Body of pancreas (tissue), 4 donors: ENCODE measurements around the gene CPT2. TPM values are rescaled to one million over a fixed set of nuclear protein-coding genes. Genes with fewer than 3 reads are reported as not detected.
A peak's percentile ranks its signal among the peaks of the same experiment; 100 is the strongest.

Source experiments
- ATAC-seq: fragments of 150-250 bp; one replicate; pipeline ENCODE4 v1.9.1; 2016
- DNase-seq, 4 donors: peaks; one replicate each; pipeline ENCODE4 v3.0.0-alpha.2; 2019
- H3K27ac ChIP-seq, 4 donors: fragments of 200-600 bp; sonication (generic); 1 replicate in 3 of 4; 2 replicates in 1 of 4; pipeline versions ENCODE4 v1.5.1 to v1.6.1; 2016 to 2019; ENCODE audit warnings: mild to moderate bottlenecking in 1 of 4, mixed read lengths in 1 of 4, moderate library complexity in 1 of 4
- H3K27me3 ChIP-seq, 2 donors: fragments of 200-600 bp; sonication (generic); one replicate each; pipeline ENCODE4 v1.6.0; 2016; ENCODE audit warnings: mild to moderate bottlenecking in 1 of 2
- H3K36me3 ChIP-seq, 2 donors: fragments of 200-600 bp; sonication (generic); replicated peaks in 1 of 2; 2 replicates each; pipeline ENCODE4 v1.5.1; 2016; ENCODE audit warnings: low read depth in 2 of 2; ENCODE audit not compliant: insufficient read depth in 1 of 2
- H3K4me1 ChIP-seq: fragments of 200-600 bp; sonication (generic); one replicate; pipeline ENCODE4 v1.6.0; 2016
- H3K4me3 ChIP-seq, 2 donors: fragments of 200-600 bp; sonication (generic); 1 replicate in 1 of 2; 2 replicates in 1 of 2; pipeline ENCODE4 v1.5.1; 2016 to 2019
- H3K9me3 ChIP-seq, 3 donors: fragments of 200-600 bp; sonication (generic); 1 replicate in 2 of 3; 2 replicates in 1 of 3; pipeline ENCODE4 v1.5.1; 2016
- POLR2A ChIP-seq, 3 donors: fragments of 450-650 bp; IDR thresholded peaks; one replicate each; pipeline ENCODE4 v1.6.1; 2016; ENCODE audit warnings: antibody characterized with exemption in 3 of 3, mild to moderate bottlenecking in 2 of 3
- WGBS, 2 donors: methylation state at CpG; one replicate each; pipeline ENCODE4 v1.1.5; 2017; 5-methylcytosine and 5-hydroxymethylcytosine counted together
- intact Hi-C: fragments of 100-400 bp; cut with DNase I; formaldehyde crosslinking; loops from one replicate; pipeline ENCODE4 v1.15.1; 2023
- total RNA-seq, 2 donors: library from RNA; depleted of rRNA; stranded (reverse); fragments of >200 nt; gene quantifications; one replicate each; pipeline ENCODE4 v1.1.0, GENCODE V29; 2016
- TF ChIP-seq, protein P1 (sequence below), 7 experiments: fragments of 450-650 bp in 4 of 7; fragments of 200-600 bp in 3 of 7; sonication (generic) in 3 of 7; IDR thresholded peaks; one replicate each; pipeline ENCODE4 v1.5.1; 2016 to 2019; ENCODE audit warnings: antibody characterized with exemption in 7 of 7

CPT2 gene
- total RNA-seq, 2 donors from 2014 or later = 14.5 to 15.6 TPM

DNA sequence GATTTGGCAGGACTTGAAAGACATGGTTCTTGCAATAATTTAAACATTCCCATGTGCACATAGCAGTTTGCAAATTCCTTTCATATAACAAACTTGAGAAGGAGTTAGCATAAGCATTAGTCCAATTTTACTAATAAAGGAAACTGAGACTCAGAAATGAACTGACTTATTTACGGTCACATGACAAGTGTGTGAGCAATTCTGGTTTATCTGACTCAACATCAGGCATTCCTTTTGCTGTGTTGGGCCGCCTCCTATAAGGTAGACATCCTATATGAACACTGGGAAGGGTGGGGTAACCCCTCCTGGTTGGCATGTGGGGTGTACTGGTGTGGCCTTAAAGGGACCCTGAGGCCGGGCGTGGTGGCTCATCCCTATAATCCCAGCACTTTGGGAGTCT, 8.5 kb upstream of the CPT2 start:
- Histone ChIP-seq H3K27me3 (no peaks in the 10 kb centered on the region), H3K9me3 (no peaks in the 10 kb centered on the region), H3K4me3 (no peak overlapping the region), H3K36me3 (no peaks in the 10 kb centered on the region), H3K4me1 (peaks cover 8% of the 10 kb centered on the region), H3K27ac (no peak overlapping the region)
- TF ChIP-seq, protein P1, sequence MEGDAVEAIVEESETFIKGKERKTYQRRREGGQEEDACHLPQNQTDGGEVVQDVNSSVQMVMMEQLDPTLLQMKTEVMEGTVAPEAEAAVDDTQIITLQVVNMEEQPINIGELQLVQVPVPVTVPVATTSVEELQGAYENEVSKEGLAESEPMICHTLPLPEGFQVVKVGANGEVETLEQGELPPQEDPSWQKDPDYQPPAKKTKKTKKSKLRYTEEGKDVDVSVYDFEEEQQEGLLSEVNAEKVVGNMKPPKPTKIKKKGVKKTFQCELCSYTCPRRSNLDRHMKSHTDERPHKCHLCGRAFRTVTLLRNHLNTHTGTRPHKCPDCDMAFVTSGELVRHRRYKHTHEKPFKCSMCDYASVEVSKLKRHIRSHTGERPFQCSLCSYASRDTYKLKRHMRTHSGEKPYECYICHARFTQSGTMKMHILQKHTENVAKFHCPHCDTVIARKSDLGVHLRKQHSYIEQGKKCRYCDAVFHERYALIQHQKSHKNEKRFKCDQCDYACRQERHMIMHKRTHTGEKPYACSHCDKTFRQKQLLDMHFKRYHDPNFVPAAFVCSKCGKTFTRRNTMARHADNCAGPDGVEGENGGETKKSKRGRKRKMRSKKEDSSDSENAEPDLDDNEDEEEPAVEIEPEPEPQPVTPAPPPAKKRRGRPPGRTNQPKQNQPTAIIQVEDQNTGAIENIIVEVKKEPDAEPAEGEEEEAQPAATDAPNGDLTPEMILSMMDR (IDR thresholded peaks at IDR 0.05) = no peak
- TF ChIP-seq POLR2A (IDR thresholded peaks at IDR 0.05) = no peak
- intact Hi-C loops = loop anchor here (5.0 to 10.0 kb wide), 2 partner anchors 173 to 271 kb away; no protein-coding TSS in a partner anchor
- DNase-seq (no peak), ATAC-seq (no peak)
- 71 to 79% methylated on average over 4 of the region's 4 CpGs for WGBS, 2 donors

DNA sequence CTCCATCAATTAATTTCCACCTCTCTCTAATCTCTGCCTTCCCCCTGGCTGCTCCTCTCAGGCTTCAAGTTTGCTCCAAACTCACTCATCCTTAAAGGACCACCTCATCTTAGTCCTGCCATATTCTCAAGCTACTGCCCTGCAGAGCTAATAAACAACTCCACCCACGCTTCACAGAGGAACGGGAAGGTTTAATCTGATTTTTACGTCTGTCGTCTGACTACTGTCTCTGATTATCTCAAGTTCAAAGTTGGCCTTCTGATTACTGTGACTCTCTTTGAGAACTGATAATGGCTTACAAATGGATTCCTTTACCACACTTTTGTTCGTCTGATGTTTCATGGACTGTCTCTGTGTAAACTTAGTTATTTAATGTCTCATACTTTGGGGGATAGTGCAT, 7.6 kb upstream of the CPT2 start:
- Histone ChIP-seq H3K4me1 (peaks cover 9% of the 10 kb centered on the region), H3K27ac (no peak overlapping the region), H3K9me3 (no peaks in the 10 kb centered on the region), H3K4me3 (no peak overlapping the region), H3K36me3 (no peaks in the 10 kb centered on the region), H3K27me3 (no peaks in the 10 kb centered on the region)
- ATAC-seq (no peak), DNase-seq (no peak)
- TF ChIP-seq, protein P1 (IDR thresholded peaks at IDR 0.05) = no peak
- TF ChIP-seq POLR2A (IDR thresholded peaks at IDR 0.05) = no peak
- WGBS, 2 donors = 47 to 60% methylated on average over 5 of the region's 5 CpGs
- intact Hi-C loops = loop anchor here (5.0 to 10.0 kb wide), 2 partner anchors 174 to 272 kb away; no protein-coding TSS in a partner anchor

DNA sequence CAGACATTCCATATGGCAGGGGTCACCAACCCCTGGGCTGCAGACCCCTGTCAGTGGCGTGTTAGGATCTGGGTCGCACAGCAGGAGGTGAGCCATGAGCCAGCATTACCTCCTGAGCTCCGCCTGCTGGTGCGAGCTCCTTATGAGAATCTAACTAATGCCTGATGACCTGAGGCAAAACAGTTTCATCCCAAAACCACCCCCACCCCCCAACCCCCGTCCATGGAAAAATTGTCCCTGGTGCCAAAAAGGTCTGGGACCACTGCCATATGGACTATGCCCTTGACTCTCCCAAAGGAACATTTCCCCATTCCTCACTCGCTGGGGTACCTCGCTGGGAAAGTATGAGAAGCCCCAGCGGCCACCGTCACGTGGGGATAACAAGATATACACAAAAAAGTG, 6.4 kb upstream of the CPT2 start:
- ATAC-seq (peak; percentile 67), DNase-seq (peak; percentile 29 to 54 (median 42))
- TF ChIP-seq, protein P1 (IDR thresholded peaks at IDR 0.05) = peak in 3 of 7 experiments; percentile 18 to 23 (median 22)
- no peak for TF ChIP-seq POLR2A (IDR thresholded peaks at IDR 0.05)
- 51 to 71% methylated on average over 6 to 10 of the region's 10 CpGs for WGBS, 2 donors
- peaks cover 14% of the 10 kb centered on the region for H3K4me1 ChIP-seq
- no peak overlapping the region for H3K4me3 ChIP-seq
- H3K36me3 ChIP-seq = no peaks in the 10 kb centered on the region
- intact Hi-C loops = no loop called here
- no peaks in the 10 kb centered on the region for H3K9me3 ChIP-seq
- peak overlapping the region in 1 of 4 donors; percentile 29 for H3K27ac ChIP-seq
- no peaks in the 10 kb centered on the region for H3K27me3 ChIP-seq

DNA sequence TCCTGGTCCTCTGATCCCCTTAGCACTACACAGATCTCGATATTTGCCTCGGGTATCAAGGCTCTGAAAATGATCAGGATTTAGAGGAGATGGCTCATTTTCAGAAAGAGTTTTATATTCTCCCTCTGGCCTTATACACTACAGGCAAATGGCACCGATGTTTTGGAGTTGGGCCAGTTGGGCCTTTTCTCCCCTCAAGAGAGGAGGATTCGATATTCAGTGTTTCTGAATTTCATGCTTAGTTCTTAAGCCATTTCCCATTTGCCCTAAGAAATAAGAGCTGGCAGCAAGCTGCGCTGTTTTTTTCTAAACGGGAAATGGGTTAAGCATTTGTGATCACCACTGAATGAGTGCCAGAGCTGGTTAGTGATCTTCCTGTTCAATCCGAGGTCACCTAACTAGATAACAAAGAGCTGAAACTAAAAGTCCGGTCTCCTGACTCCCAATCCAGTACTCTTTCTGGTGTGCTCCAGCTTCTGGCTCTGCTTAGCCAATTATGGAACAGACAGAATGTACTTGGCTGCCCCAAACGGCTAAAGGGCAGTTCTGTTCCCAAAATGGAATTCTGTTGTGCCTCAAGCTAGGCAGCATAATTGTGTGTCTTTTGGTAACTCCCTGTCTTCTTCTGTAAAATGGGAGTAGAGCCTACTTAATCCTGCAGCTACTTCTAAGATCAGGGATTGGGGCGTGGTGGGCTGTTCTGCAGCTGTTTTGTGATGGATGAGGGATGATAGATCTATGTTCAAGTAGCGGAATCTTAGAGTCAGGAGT, 1.2 kb upstream of the CPT2 start:
- ATAC-seq (peak; percentile 9), DNase-seq (peak in 1 of 4 donors; percentile 26)
- H3K4me3 ChIP-seq = no peak overlapping the region
- peak overlapping the region in 3 of 4 donors; percentile 89 to 95 (median 91) for H3K27ac ChIP-seq
- no peak for TF ChIP-seq POLR2A (IDR thresholded peaks at IDR 0.05)
- TF ChIP-seq, protein P1 (IDR thresholded peaks at IDR 0.05) = no peak
- WGBS, 2 donors = 64 to 65% methylated on average over 11 of the region's 11 CpGs
- no peaks in the 10 kb centered on the region for H3K36me3 ChIP-seq
- intact Hi-C loops = no loop called here
- H3K27me3 ChIP-seq = no peaks in the 10 kb centered on the region
- no peaks in the 10 kb centered on the region for H3K9me3 ChIP-seq
- peaks cover 48% of the 10 kb centered on the region for H3K4me1 ChIP-seq
